GM12878 (cell line): ENCODE measurements around the gene SORCS1.

ENCODE experiments used
- IRF3 ChIP-seq: fragments of 450-650 bp; IDR thresholded peaks from 2 replicates; pipeline ENCODE4 v1.6.1; 2014; ENCODE audit warnings: mild to moderate bottlenecking
- MTA3 ChIP-seq: IDR thresholded peaks from 2 replicates; pipeline ENCODE4 v1.6.1; 2012; ENCODE audit warnings: low read length, inconsistent platforms, borderline replicate concordance
- POLR2A ChIP-seq: IDR thresholded peaks from 2 replicates; pipeline ENCODE4 v1.6.1; 2011; ENCODE audit warnings: low read depth, mild to moderate bottlenecking, low read length
- SREBF2 ChIP-seq: IDR thresholded peaks from 2 replicates; pipeline ENCODE4 v1.6.1; 2012; ENCODE audit warnings: mild to moderate bottlenecking, low read length
- SUZ12 ChIP-seq: fragments of 200-600 bp; sonication (generic); IDR thresholded peaks from one replicate; pipeline ENCODE4 v1.6.1; 2018; ENCODE audit warnings: antibody characterized with exemption, mild to moderate bottlenecking; ENCODE audit not compliant: unreplicated experiment
- TCF7 ChIP-seq: IDR thresholded peaks from 2 replicates; pipeline ENCODE4 v1.6.1; 2014; ENCODE audit warnings: antibody characterized with exemption, borderline replicate concordance
- TF ChIP-seq, protein P1 (sequence below), 3 experiments: IDR thresholded peaks in 2 of 3; conservative IDR thresholded peaks in 1 of 3; 2 replicates each; pipeline ENCODE4 v1.5.1; 2011; ENCODE audit warnings: low read depth in 3 of 3, low read length in 3 of 3, mild to moderate bottlenecking in 3 of 3, control low read depth in 2 of 3, moderate library complexity in 2 of 3, inconsistent platforms in 1 of 3, mixed read lengths in 1 of 3; ENCODE audit not compliant: control insufficient read depth in 2 of 3, insufficient read depth in 1 of 3; ENCODE audit errors: extremely low read depth in 1 of 3

DNA sequence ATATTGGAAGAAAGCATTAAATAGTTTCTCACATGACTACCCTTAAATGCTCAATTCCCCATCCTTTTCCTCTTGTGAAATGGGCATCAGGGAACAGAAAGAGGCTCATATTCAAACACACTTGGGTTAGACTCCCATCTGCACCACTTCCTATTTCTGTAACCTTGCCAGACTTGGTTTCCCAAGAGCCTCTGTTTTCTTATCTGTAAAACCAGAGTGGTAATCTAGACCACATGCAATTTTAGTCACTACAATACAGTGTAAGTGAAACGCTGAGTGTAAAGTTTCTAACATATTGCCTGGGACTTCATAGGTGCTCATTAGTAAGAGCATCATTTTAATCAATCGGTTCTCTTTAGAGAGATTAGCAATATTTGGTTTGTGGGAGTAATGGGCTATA, 136.3 kb downstream of the SORCS1 start:
- TF ChIP-seq TCF7 (no peak), MTA3 (no peak), SREBF2 (no peak), IRF3 (no peak), POLR2A (no peak), SUZ12 (no peak)
- TF ChIP-seq, protein P1, sequence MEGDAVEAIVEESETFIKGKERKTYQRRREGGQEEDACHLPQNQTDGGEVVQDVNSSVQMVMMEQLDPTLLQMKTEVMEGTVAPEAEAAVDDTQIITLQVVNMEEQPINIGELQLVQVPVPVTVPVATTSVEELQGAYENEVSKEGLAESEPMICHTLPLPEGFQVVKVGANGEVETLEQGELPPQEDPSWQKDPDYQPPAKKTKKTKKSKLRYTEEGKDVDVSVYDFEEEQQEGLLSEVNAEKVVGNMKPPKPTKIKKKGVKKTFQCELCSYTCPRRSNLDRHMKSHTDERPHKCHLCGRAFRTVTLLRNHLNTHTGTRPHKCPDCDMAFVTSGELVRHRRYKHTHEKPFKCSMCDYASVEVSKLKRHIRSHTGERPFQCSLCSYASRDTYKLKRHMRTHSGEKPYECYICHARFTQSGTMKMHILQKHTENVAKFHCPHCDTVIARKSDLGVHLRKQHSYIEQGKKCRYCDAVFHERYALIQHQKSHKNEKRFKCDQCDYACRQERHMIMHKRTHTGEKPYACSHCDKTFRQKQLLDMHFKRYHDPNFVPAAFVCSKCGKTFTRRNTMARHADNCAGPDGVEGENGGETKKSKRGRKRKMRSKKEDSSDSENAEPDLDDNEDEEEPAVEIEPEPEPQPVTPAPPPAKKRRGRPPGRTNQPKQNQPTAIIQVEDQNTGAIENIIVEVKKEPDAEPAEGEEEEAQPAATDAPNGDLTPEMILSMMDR (IDR thresholded peaks at IDR 0.05 in 2 of 3, conservative IDR thresholded peaks at IDR 0.05 in 1 of 3; ENCODE audit: control insufficient read depth in 2 of 3, extremely low read depth in 1 of 3, insufficient read depth in 1 of 3, low read depth in 3 of 3, low read length in 3 of 3), result no peak
